Caco-2 (cell line): ENCODE results near the gene ZSWIM8. TPM values are rescaled to one million over a fixed set of nuclear protein-coding genes. Genes with fewer than 3 reads are reported as not detected.

Experiments
- BruUV-seq: library from RNA; stranded (reverse); fragments of 400-500 nt; replicated peaks from 2 replicates; lab custom pipeline; 2021; lab: Mats Ljungman, UMichigan
- CTCF ChIA-PET: fragments of 300-600 bp; sonication (Branson Sonifier 250); formaldehyde crosslinking; loops from one replicate; lab custom pipeline; 2022; ENCODE audit warnings: antibody characterized with exemption; lab: Charles Lee
- POLR2A ChIA-PET: fragments of 300-600 bp; sonication (Branson Sonifier 250); formaldehyde crosslinking; loops from one replicate; lab custom pipeline; 2022; ENCODE audit warnings: antibody characterized with exemption; lab: Charles Lee
- DNase-seq, 2 experiments: peaks; one replicate each; pipeline versions ENCODE4 v3.0.0 to v3.0.0-alpha.2; 2020 to 2022
- H3K27me3 ChIP-seq: replicated peaks from 2 replicates; pipeline ENCODE4 v1.6.0; 2011; ENCODE audit warnings: low read length; ENCODE audit not compliant: control insufficient read depth, insufficient read depth
- H3K36me3 ChIP-seq: 2 replicates; pipeline ENCODE4 v1.5.1; 2011; ENCODE audit warnings: low read length; ENCODE audit not compliant: control insufficient read depth, insufficient read depth
- H3K4me1 ChIP-seq: fragments of 250-450 bp; sonication (Bioruptor Pico); 2 replicates; pipeline ENCODE4 v1.5.1; 2020; ENCODE audit warnings: mild to moderate bottlenecking
- H3K4me3 ChIP-seq: 2 replicates; pipeline ENCODE4 v1.5.1; 2011; ENCODE audit warnings: low read depth, mild to moderate bottlenecking, control low read depth, low read length
- H3K9me3 ChIP-seq: fragments of 250-450 bp; sonication (Bioruptor Pico); 2 replicates; pipeline ENCODE4 v1.5.1; 2020; ENCODE audit warnings: mild to moderate bottlenecking, moderate library complexity
- H3K27ac Mint-ChIP-seq: one replicate; pipeline ENCODE4 v1.8.0; 2022; ENCODE audit warnings: mixed read lengths; ENCODE audit not compliant: unreplicated experiment
- H3K27me3 Mint-ChIP-seq: one replicate; pipeline ENCODE4 v1.8.0; 2022; ENCODE audit warnings: mixed read lengths; ENCODE audit not compliant: insufficient read depth, unreplicated experiment
- H3K36me3 Mint-ChIP-seq: one replicate; pipeline ENCODE4 v1.8.0; 2022; ENCODE audit warnings: mild to moderate bottlenecking, mixed read lengths; ENCODE audit not compliant: insufficient read depth, unreplicated experiment
- H3K4me1 Mint-ChIP-seq: one replicate; pipeline ENCODE4 v1.8.0; 2022; ENCODE audit warnings: low read depth, mixed read lengths; ENCODE audit not compliant: unreplicated experiment
- H3K4me3 Mint-ChIP-seq: one replicate; pipeline ENCODE4 v1.8.0; 2022; ENCODE audit warnings: mild to moderate bottlenecking, moderate library complexity, mixed read lengths; ENCODE audit not compliant: unreplicated experiment
- H3K9me3 Mint-ChIP-seq: one replicate; pipeline ENCODE4 v1.8.0; 2022; ENCODE audit warnings: mixed read lengths; ENCODE audit not compliant: unreplicated experiment
- CTCF ChIP-seq, 2 experiments: fragments of 200-600 bp in 1 of 2; IDR thresholded peaks; 1 replicate in 1 of 2; 2 replicates in 1 of 2; pipeline versions ENCODE4 v1.5.1 to v1.8.0; 2011 to 2022; ENCODE audit warnings: antibody characterized with exemption in 1 of 2, control low read depth in 1 of 2, inconsistent platforms in 1 of 2, low read depth in 1 of 2, low read length in 1 of 2, mild to moderate bottlenecking in 1 of 2, moderate library complexity in 1 of 2; ENCODE audit not compliant: insufficient read depth in 1 of 2, severe bottlenecking in 1 of 2, unreplicated experiment in 1 of 2
- intact Hi-C: fragments of 100-400 bp; cut with micrococcal nuclease; formaldehyde crosslinking; loops from one replicate; pipeline ENCODE4 v1.10.0; 2022; ENCODE audit not compliant: unreplicated experiment
- total RNA-seq: library from RNA; stranded (reverse); gene quantifications from 2 replicates; pipeline ENCODE4 v1.2.3, GENCODE V29; 2022

Gene ZSWIM8
- total RNA-seq, 1 experiment from 2014 or later, result 103 TPM

GRCh38 chr10:73814896-73815718 lies 29.7 kb downstream of the ZSWIM8 start:
- no peaks in the 10 kb centered on the region for H3K4me1 Mint-ChIP-seq
- POLR2A ChIA-PET, result no interaction called here
- no TSS peak for BruUV-seq
- no peaks in the 10 kb centered on the region for H3K27me3 Mint-ChIP-seq
- no peaks in the 10 kb centered on the region for H3K27me3 ChIP-seq
- DNase-seq, result peak in 1 of 2 experiments; percentile 30
- intact Hi-C loops, result no loop called here
- no peaks in the 10 kb centered on the region for H3K9me3 Mint-ChIP-seq
- no peak overlapping the region for H3K4me3 Mint-ChIP-seq
- H3K27ac Mint-ChIP-seq, result no peak overlapping the region
- H3K9me3 ChIP-seq, result no peaks in the 10 kb centered on the region
- H3K36me3 Mint-ChIP-seq, result peaks cover 71% of the 10 kb centered on the region
- CTCF ChIA-PET, result interaction anchor here (1.3 kb wide), 1 partner anchor 14 kb away, joined by 4 read pairs; no protein-coding TSS in a partner anchor
- H3K4me1 ChIP-seq, result no peaks in the 10 kb centered on the region
- H3K4me3 ChIP-seq, result no peak overlapping the region
- peak; percentile 32 to 37 for TF ChIP-seq CTCF (IDR thresholded peaks at IDR 0.05; ENCODE audit: insufficient read depth in 1 of 2, low read depth in 1 of 2, low read length in 1 of 2, severe bottlenecking in 1 of 2, unreplicated experiment in 1 of 2)
- H3K36me3 ChIP-seq, result no peaks in the 10 kb centered on the region; the same call in 1 of the 2 replicates

GRCh38 chr10:73815719-73816030 lies 30.3 kb downstream of the ZSWIM8 start:
- Histone ChIP-seq H3K36me3 (no peaks in the 10 kb centered on the region; the same call in 1 of the 2 replicates), H3K9me3 (no peaks in the 10 kb centered on the region), H3K27me3 (no peaks in the 10 kb centered on the region), H3K4me3 (no peak overlapping the region), H3K4me1 (no peaks in the 10 kb centered on the region)
- Mint-ChIP-seq H3K4me1 (no peaks in the 10 kb centered on the region), H3K27me3 (no peaks in the 10 kb centered on the region), H3K4me3 (no peak overlapping the region), H3K9me3 (no peaks in the 10 kb centered on the region), H3K27ac (no peak overlapping the region), H3K36me3 (peaks cover 72% of the 10 kb centered on the region)
- intact Hi-C loops, result no loop called here
- no peak for TF ChIP-seq CTCF (IDR thresholded peaks at IDR 0.05; ENCODE audit: insufficient read depth in 1 of 2, low read depth in 1 of 2, low read length in 1 of 2, severe bottlenecking in 1 of 2, unreplicated experiment in 1 of 2)
- ChIA-PET CTCF (no interaction called here), POLR2A (no interaction called here)
- BruUV-seq, result no TSS peak
- no peak for DNase-seq

- Mint-ChIP-seq H3K4me3 (no peak overlapping the region), H3K9me3 (no peaks in the 10 kb centered on the region), H3K36me3 (peaks cover 72% of the 10 kb centered on the region), H3K4me1 (no peaks in the 10 kb centered on the region), H3K27ac (no peak overlapping the region), H3K27me3 (no peaks in the 10 kb centered on the region)
- peaks cover 2% of the 10 kb centered on the region for H3K36me3 ChIP-seq
- ChIA-PET CTCF (interaction anchor here (0.6 kb wide), 2 partner anchors 60 to 242 kb away, joined by 3 to 5 read pairs; no protein-coding TSS in a partner anchor), POLR2A (no interaction called here)
- intact Hi-C loops, result no loop called here
- H3K27me3 ChIP-seq, result no peaks in the 10 kb centered on the region
- no peak for TF ChIP-seq CTCF (IDR thresholded peaks at IDR 0.05; ENCODE audit: insufficient read depth in 1 of 2, low read depth in 1 of 2, low read length in 1 of 2, severe bottlenecking in 1 of 2, unreplicated experiment in 1 of 2)
- BruUV-seq, result no TSS peak
- H3K9me3 ChIP-seq, result no peaks in the 10 kb centered on the region
- DNase-seq, result no peak
- H3K4me3 ChIP-seq, result no peak overlapping the region
- H3K4me1 ChIP-seq, result no peaks in the 10 kb centered on the region
Observed at GRCh38 chr10:73816917-73817729, 31.7 kb downstream of the ZSWIM8 start.
